GM19023 (cell line): ENCODE results near the gene ATP8B4.

Source experiments
- ATAC-seq: cut with Tn5 transposase; IDR thresholded peaks from one replicate; pipeline ENCODE4 v1.9.1; 2021; ENCODE audit warnings: mild to moderate bottlenecking, moderate library complexity; ENCODE audit not compliant: unreplicated experiment

ATP8B4 gene

DNA sequence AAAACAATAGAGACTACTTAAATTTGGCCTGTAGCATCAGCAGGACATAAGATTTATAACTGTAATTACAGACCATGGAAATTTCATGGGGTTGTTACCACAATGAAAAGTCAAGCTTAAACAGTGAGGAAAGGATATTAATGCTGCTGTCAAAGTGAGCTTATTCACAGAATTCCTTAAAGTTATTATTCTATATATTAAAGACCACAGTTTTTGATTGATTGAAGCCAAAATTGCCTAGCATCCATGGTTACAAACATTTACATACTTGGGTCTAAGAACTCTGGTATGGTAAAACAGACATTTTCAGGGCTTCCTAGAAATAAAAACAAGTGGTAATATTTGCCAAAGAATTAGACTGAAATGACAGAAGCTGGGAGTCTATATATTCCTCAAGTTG lies 248.6 kb downstream of the ATP8B4 start:
- no peak for ATAC-seq

DNA sequence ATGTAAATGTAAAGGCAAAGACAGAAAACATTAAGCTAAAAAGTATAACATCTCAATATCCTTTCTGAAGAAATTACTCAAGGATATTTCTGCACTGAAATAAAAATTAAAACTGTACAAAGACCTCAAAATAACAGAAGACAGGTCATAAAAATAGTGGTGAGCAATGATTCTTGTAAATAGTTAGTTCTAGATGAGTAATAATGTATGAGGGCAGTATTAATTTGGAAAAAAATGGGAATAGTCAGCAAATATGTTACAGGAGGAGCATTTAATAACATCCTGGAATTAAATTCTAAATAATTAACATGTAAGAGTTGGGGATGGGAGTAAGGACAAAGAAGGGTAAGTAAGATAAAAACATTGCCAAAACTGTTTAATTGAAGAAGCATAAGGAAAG lies 250.7 kb downstream of the ATP8B4 start:
- no peak for ATAC-seq

DNA sequence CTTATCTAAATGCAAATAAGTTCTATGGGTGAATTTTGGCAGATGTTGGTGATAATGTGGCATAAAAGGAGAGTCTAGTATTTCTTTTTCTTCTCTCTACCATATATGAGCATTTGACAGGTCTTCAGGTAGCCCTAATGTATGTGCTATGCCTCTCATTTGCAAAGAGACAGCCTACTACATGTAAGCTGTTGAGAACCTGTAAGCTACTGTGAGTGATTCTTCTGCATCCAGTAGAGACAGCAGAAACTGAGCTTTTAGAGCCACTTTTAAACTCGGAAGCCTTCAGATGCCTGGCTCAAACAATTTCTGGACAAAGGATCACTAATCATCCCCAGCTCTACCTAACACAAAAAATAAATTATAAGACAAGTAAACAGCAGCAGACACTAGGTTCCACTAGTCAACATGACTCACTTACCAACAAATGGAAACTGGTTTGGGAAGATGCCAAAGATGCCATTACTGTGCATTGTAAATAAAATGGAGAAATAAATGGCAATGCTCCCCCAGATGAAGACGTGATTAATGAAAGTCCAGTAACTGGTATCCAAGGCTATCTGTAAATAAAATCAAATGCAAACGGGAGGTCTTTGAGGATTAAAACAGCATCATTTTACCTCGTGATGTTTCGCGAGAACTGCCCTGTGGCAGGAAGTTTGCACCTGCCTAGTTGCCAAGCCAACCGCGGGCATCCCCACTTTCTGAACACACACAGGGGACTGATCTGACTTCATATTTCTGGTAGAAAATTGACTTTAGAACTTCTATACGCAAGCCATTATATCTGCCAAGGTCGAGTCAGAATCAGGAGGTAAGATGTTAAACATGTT lies 252.9 kb downstream of the ATP8B4 start:
- no peak for ATAC-seq

DNA sequence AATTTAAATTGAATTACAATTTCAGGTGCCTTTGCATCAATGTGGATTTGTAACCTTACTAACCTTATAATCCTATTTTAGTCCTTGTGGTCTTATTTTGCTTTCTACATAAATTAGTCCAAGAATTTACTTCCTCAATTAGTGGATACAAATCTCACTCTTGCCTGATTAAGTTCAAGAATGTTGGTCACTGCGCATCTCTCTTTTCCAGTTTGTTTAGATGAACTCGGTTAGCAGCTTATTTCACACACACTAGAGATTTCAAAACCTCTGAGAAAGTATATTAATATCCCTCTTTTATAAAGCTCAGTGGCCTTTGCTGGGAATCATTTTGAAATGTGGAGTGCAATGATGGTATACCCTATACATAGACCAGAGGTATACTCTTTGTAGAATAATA lies 254.8 kb downstream of the ATP8B4 start:
- ATAC-seq: no peak

DNA sequence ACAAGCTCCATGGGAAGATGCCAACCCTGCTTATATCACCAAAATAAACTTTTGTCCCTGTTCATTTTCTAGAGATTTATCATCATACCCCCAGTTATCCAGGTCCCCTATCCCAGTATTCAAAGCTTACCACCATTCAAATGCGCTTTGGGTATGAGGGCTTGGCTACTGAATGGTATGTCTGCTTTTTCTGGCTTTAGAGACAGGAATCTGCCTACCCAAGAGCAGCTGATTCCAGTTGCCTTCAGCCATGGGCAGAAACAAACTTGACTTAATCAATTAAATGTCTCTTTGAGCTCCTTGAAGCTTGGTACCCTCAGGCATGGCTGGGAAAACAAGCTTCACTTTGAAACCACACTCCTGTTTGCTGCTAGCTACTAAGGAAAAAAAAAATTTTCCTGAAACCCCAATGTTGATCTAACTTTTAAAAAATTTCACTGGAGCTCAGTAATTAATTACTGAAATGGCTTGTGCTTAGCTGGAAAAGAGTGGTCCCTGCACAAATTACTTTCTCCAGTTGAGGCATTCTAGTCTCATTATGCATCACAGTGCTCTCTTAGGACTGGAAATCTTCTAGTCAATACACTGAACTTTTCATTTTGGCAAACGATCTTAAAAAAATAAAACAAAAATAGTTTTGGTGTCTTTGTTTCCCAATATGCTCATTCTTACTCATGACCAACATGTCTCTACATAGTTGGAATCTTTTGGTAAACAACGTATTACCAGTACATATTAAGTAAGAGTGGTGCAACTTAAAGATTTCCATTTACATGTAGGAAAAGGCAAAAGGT lies 255.4 kb downstream of the ATP8B4 start:
- ATAC-seq: no peak

DNA sequence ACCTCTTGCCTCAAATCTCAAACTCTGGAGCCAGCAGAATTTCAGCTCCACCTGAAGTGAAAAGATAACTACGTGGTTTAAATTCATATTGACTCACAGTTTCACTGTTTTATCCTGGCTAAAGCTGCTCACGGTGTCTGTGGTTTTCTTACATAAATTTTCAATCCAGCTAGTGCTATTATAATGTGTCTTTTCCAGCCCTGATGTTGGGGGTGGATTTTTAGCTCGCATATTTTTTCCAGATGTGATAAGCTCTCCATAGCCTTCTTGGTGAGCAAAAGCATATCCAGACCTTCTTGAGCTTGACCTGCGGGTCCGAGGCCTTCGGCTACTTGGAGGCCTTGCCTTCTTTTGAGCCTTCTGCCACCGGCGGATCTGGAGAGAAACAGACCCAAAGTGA lies 258.9 kb downstream of the ATP8B4 start:
- no peak for ATAC-seq

DNA sequence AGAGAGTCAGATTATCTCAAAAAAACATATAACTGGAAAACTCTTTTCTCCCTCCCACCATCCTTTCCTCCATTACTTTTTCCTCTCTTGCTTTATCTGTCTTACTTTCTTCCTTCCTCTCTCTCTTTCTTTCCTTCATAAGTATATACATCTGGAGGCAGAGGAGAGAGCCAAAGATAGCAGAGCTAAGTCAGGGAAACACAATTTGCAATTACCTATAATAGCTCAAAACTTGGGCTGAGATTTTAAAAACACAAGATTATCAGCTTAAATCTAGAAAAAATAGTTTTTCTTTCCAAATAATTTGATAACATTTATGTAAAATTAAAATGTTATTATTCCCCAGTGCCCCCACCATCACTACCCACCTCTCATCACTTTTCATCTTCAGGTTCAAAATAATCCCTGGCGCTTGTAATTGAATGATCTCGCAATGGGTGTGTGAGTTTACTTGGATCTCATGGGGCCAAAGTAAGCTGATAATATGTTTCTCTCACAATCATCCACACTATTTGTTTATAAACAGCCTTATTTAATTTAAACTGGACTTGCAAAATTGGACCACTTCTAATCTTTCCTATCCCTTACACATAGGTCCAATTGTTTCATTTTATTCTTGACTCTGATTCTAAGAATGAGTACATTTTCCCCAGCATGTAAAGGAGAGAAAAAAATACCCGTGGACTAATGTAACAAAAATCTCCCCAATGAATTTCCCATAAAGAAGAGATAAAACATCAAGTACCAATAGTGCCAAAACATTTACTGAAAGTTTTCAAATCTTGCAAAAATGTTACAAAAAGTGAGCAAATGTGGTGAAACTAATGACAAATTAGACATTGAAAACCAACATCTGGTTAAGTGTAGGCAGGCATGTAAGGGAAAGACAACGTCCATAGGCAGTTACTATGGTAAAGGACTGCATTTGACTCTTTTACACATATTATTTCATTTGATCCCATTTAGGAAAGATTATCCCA lies 261.2 kb downstream of the ATP8B4 start:
- no peak for ATAC-seq

DNA sequence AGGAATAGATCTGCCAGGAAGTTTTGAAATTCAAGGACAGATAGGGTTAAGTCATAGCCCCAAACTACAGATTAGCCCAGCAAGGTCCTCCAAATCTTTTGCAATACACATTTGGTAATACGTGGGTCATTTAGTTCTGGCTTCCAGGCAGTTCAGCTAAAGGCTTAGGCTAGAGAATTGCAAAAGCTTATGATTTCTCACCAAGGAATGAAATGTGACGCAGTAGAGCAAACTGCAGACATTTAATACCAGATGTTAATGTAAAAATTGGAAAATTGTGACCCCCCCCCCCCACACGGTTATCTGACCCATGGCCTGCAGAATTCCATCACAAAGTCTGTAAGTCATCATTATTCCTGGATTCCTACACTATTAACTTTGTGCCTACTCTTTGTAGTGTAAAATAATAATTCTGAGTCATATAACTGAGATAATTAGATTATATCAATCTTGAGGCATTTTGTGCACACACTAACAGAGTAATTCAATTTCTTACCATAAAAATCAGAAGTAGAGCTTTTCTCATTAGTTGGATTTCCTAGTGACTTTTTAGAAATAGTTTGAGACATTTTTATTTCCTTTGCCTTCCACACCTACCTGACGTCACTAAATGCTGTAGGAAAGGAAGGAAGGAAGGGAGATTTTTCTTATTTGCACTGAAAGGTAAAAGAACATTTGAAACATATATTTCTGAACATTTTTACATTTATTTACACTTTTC lies 263.0 kb downstream of the ATP8B4 start:
- no peak for ATAC-seq

DNA sequence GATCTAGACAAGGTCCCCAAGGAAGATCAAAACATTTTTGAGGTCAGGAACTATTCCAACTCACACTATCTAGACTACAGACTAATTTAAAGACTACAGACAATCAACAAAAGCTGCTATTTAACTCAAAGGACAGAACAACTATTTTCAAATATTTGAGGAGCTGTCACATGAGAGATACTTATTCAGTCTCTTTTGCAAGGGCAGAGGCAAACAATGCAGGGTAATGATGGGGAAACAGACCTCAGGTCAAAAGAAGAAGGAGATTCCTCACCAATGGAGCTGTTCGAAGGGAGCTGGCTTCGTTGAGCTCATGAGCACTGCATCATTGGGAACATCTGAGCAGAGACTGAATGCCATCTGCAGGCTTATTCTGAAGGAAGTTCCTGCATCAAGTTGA lies 266.3 kb downstream of the ATP8B4 start:
- ATAC-seq: no peak

DNA sequence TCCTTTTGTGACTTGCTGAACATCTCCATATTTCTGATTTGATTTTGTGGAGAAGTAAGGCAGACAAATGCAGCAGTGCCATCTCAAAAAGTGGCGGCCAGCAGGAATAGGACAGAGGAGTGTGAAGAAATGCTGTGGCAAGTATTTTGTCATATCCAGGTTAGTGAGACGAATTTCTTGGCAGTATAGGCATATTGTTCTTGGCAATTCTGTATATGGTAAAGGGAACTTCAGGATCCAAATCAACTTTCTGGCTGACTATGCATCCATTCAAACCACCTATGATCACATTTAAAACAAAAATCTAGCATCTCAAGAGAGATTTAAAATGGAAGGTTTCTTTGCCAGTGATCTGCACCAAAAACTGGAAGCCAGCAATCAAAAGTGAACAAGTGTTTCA lies 270.2 kb downstream of the ATP8B4 start:
- ATAC-seq: no peak

DNA sequence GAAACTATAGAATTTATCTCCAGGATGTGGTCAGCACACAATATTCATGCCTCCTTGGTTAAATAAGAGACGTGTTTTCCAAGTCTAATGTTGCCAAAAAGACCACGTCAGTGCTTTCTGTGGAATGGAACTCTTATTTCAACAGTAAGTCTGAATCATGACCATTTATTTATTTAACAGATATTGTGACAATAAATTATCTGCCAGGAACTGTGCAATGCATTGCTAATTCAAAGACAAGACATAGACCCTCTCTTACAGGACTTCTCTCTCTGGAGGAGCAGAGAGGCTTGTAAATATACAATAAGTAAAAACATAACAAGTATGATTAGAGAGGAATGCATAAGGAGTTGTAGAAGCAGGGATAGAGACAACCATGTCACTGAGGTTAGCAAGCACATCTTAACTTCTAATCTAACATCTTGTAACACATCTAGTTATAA lies 270.7 kb downstream of the ATP8B4 start:
- no peak for ATAC-seq

DNA sequence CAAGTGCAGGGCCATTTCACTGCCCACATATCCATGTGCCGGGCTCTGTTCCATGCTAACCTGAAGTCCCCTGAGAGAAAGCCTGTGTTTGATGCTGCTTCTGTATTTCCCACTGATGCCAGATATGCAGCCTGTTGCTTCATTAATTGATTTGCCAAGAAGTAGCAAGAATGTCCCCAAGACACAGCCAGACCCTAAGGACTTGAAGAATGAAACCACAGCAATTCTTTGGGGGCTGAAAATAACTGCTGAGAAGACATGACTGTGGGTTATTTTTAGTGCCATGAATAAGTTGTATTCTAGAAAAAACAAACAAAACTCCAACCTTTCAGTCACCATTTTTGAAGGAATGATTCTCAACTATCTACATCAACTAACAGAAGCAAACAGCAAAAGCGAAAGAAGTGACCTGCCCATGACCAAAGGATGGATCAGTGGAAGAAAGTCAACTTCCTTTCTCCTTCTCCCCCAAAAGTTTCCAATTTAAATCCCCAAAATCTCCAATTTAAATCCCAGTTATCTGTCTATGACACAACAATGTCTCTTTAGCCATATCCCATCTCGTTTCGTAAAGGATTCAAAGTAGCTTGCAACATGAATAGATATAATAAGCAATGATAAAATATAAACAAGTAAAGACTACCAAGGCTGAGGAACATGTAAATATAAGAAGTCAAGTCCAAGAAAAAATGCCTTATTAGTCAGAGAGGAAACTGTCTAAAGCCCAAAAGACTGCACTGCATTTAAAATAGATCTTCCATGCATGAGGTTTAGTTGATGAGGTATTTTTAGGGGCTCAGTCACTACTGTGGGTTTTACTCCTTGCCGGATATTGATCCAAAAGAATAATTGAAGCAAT lies 271.4 kb downstream of the ATP8B4 start:
- ATAC-seq: no peak

DNA sequence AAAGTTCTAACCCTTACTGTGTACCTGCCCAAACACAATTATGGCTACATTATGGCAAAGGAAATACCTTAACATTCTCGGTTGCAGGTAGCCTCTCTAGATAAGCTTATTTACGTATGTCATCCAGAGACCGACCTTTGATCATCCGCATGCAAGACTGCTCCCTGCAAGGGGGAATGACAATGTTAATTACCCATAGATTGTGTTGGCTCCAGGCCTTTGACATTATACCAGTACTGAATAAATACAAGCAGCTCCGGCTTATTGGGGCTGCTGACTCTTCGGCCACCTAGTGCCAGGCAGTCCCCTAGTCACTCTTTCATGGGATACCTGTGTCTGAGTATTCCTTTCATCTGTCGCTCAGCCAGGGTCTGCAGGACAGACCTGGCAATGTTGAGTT lies 274.6 kb downstream of the ATP8B4 start:
- ATAC-seq: no peak

DNA sequence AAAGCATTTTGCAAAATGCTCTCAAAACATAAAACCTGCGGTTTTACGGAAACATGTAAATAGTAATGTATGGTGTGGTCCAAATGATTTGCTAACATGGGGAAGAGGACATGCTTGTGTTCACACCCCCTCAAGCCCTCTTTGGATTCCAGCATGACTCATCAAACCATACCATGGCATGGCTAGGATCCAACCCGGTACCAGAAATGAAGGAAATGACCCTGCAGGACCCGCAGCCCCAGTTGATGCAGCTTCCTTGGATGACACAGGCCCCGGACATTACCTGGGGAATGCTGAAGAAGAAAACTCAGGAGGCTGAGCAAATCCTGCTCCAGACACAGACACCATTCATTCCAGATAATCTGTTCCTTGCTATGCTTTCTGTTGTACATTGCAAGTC lies 275.3 kb downstream of the ATP8B4 start:
- no peak for ATAC-seq

DNA sequence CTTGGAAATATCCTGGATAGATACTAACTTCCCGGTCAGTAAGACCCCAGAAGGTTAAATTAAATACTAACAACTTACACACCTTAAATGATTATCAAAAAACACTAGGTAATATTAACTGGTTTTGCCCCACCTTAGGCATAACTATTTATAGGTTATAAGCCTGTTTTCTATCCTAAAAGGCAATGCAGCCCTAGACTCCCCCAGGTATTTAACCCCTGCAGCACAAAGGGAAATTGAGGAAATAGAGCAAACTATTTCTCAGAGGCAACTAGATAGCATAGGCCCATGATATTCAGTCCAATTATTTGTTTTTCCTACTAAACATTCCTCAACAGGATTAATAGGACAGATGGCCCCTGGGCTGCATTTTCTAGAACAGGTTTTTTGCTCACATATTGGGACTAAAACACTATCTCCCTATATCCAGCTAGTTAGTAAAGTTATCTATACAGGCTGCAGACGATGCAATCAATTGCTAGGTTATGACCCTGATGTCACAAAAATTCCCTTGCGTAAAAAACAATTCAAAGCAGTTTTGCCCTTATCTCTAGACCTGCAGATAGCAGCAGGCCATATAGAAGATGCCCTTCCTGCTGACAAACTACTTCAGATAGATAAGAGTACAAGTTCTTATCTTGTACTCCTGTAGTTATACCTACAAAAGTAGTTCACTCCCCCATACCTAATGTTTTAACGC lies 276.9 kb downstream of the ATP8B4 start:
- no peak for ATAC-seq

DNA sequence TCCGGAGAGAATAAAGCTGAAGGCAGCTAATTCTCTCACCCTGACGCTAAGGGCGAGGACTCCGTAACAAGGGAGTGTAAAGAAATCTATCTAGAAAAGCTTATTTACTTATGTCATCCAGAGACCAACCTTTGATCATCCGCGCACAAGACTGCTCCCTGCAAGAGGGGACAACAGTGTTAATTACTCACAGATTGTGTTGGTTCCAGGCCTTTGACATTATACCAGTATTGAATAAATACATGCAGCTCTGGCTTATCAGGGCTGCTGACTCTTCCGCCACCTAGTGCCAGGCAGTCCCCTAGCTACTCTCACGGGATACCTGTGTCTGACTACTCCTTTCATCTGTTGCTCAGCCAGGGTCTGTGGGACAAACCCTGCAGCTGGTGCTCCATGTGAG lies 286.5 kb downstream of the ATP8B4 start:
- ATAC-seq: no peak

DNA sequence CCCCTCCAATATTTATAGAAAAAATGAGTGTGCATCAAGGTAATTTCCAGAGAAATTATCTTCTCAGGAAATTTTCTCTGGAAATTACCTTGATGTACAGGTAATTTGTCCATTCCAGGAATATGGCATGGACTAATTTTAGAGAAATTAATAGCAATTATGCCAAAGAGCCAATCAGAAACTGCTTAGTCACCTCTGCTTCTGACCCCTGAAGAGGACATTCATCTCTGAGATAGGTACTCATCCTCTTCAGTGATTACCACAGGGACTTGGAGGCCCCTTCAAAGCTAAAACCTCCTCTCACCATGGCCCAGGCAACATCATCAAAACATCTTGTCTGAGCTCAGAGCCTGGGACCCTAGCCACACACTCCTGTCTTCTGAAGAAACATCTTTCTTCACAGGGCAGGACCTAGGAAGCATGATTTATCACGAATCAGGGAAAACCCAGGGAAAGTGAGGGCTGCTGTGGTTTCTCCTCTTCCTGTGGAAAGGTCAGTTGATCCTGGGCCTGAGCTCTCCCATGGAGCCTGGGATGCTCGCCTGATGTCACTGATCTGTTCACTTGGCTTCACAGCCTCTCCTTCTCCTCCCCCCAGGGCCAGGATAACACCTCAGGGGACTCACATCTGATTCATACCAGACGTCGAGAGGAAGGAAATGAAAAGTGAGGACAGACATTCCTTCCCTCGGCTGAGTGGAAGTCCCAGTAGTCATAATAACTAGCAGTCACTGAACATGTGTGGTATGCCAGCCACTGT lies 287.6 kb downstream of the ATP8B4 start:
- no peak for ATAC-seq

DNA sequence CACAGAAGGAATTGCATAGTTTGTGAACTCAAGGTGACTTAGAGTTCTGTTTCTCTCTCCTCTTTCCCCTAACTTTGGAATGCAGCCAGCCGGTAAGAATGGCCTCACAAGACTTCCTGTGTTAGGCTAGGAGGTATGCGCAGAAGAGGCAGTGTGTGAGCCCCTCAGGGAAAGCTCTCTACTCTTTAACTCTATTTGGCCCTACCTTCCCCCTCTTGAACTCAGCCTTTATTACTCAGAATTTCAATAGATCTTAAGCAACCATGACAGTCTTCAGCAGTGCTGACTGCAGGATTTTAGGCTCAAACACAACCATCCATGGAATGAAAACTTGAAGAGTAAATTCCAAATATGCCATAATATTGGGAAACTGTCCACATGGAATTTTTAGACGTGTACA lies 288.6 kb downstream of the ATP8B4 start:
- no peak for ATAC-seq
